Stimulated activated naive B cell treated with anti-CD40 and anti-IgM and Interleukin-4, amounts not matched to agents 10 μg/mL and 1 μg/mL and 100 μg/mL, for 72 hours (primary cell): ENCODE results near the gene COX5A.
"Not testable (repeated sequence)": the region's sequence is repeated elsewhere in the genome, so short reads cannot be mapped to it uniquely, and the experiment has no call there.

Source experiments
- ATAC-seq, 2 donors: fragments of 150-1000 bp; cut with Tn5 transposase; replicated peaks; 2 replicates each; pipeline ENCODE4 v1.10.0; 2021; ENCODE audit warnings: moderate library complexity in 1 of 2
- DNase-seq: peaks from one replicate; pipeline ENCODE4 v3.0.0; 2021
- H3K27ac Mint-ChIP-seq: one replicate; pipeline ENCODE4 v1.8.0; 2022; ENCODE audit warnings: mild to moderate bottlenecking, mixed read lengths
- H3K27me3 Mint-ChIP-seq, 2 donors: one replicate each; pipeline ENCODE4 v1.8.0; 2022; ENCODE audit warnings: mixed read lengths in 2 of 2
- H3K36me3 Mint-ChIP-seq, 2 donors: one replicate each; pipeline ENCODE4 v1.8.0; 2022; ENCODE audit warnings: mixed read lengths in 2 of 2, mild to moderate bottlenecking in 1 of 2
- H3K4me1 Mint-ChIP-seq, 2 donors: one replicate each; pipeline ENCODE4 v1.8.0; 2022; ENCODE audit warnings: mixed read lengths in 2 of 2, mild to moderate bottlenecking in 1 of 2
- H3K4me3 Mint-ChIP-seq, 2 donors: one replicate each; pipeline ENCODE4 v1.8.0; 2022; ENCODE audit warnings: mild to moderate bottlenecking in 2 of 2, mixed read lengths in 2 of 2, moderate library complexity in 1 of 2
- H3K9me3 Mint-ChIP-seq, 2 donors: one replicate each; pipeline ENCODE4 v1.8.0; 2022; ENCODE audit warnings: mixed read lengths in 2 of 2, mild to moderate bottlenecking in 1 of 2

The COX5A gene

DNA sequence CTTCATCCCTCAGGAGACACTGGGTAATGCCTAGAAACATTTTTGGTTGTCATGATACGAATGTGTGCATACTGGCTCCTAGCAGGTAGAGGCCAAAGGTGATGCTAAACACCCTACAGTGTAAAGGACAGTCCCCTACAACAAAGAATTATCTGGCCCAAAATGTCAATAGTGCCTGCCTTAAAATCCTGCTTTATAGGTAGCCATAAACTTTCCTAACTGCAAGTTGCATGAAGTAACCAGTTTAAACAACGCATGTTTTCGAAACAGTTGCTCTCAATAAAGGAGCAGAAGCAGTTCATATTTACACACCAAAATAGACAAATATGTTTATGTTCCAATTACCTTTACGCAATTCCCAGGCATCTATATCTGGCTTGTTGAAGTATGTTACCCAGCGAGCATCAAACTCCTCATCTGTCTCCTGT is 9.1 kb downstream of the COX5A start:
- H3K27ac Mint-ChIP-seq: no peak overlapping the region
- no peaks in the 10 kb centered on the region for H3K27me3 Mint-ChIP-seq
- DNase-seq (no peak), ATAC-seq (no peak)
- peaks cover 9 to 14% of the 10 kb centered on the region in 2 donors for H3K36me3 Mint-ChIP-seq
- no peaks in the 10 kb centered on the region for H3K9me3 Mint-ChIP-seq
- H3K4me3 Mint-ChIP-seq: no peak overlapping the region
- peaks cover 0 to 5% of the 10 kb centered on the region in 2 donors for H3K4me1 Mint-ChIP-seq

DNA sequence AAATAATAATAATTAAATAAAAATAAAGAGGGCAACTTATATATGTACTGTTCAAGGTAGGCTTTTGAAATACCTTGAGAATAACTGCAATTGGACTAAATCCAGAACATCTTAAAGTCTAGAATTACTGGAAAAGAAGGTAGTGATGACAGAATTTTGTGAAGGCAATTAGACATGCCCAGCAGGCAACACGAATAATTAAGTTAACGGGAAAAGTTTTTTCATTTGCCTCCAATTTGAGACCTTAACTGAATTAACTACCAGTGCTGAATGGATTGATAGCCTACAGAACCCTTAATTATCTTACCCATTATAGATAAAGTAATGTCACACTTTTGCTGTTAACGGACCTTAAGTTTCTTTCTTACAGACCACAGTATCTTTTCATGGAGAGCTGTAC is 13.3 kb downstream of the COX5A start:
- DNase-seq: no peak
- H3K27me3 Mint-ChIP-seq: no peaks in the 10 kb centered on the region
- peaks cover 15 to 28% of the 10 kb centered on the region in 2 donors for H3K36me3 Mint-ChIP-seq
- H3K4me1 Mint-ChIP-seq: no peaks in the 10 kb centered on the region
- H3K4me3 Mint-ChIP-seq: no peak overlapping the region
- no peak overlapping the region for H3K27ac Mint-ChIP-seq
- no peak for ATAC-seq
- no peaks in the 10 kb centered on the region for H3K9me3 Mint-ChIP-seq

DNA sequence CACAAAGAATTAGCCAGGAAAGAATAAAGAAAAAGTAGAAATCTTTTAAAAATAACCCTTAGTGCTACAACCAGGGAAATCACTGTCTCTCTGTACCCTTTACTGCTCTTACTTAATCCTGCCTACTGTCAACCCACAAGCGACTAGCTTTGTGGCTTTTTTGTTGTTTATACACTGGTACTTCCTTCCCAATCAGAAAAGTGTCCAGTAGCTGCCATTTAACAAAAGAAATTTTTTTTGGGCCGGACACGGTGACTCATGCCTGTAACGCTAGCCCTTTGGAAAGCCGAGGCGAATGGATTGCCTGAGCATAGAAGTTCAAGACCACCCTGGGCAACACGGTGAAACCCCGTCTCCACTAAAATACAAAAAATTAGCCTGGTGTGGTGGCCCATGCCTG is 17.4 kb downstream of the COX5A start:
- Mint-ChIP-seq H3K9me3 (no peaks in the 10 kb centered on the region), H3K27me3 (no peaks in the 10 kb centered on the region), H3K36me3 (peaks cover 25 to 41% of the 10 kb centered on the region in 2 donors), H3K4me1 (no peaks in the 10 kb centered on the region), H3K27ac (no peak overlapping the region), H3K4me3 (no peak overlapping the region)
- ATAC-seq (no peak), DNase-seq (no peak)

DNA sequence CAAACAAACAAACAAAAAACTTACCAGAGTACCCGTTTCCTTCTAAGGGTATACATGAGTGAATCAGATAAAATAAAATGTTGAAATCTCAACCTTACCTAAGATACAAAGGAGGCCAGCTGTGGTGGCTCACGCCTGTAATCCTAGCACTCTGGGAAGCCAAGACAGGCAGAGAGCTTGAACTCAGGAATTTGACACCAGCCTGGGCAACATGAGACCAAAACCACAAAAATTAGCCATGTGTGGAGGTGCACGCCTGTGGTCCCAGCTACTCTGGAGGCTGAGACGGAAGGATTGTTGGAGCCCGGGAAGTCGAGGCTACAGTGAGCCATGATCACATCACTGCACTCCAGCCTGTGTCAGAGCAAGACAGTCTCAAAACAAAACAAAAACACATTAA is 20.2 kb downstream of the COX5A start:
- Mint-ChIP-seq H3K4me3 (no peak overlapping the region), H3K9me3 (no peaks in the 10 kb centered on the region), H3K27me3 (no peaks in the 10 kb centered on the region), H3K4me1 (no peaks in the 10 kb centered on the region), H3K27ac (no peak overlapping the region), H3K36me3 (peaks cover 37 to 44% of the 10 kb centered on the region in 2 donors)
- ATAC-seq: no peak
- no peak for DNase-seq

DNA sequence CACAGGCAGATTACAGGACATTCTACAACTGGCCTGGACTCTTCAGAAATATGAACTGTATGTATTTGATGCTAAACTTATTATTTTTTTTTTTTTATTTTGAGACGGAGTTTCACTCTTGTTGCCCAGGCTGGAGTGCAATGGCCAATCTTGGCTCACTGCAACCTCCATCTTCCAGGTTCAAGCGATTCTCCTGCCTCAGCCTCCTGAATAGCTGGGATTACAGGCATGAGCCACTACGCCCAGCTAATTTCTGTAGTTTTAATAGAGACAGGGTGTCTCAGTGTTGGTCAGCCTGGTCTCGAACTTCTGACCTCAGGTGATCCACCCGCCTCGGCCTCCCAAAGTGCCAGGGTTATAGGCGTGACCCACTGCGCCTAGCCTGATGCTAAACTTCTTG is 24.1 kb downstream of the COX5A start:
- not testable (repeated sequence) for H3K27ac Mint-ChIP-seq, H3K4me1 Mint-ChIP-seq, ATAC-seq, H3K27me3 Mint-ChIP-seq, H3K9me3 Mint-ChIP-seq, H3K4me3 Mint-ChIP-seq, DNase-seq
- peaks cover 32 to 33% of the 10 kb centered on the region in 2 donors for H3K36me3 Mint-ChIP-seq

DNA sequence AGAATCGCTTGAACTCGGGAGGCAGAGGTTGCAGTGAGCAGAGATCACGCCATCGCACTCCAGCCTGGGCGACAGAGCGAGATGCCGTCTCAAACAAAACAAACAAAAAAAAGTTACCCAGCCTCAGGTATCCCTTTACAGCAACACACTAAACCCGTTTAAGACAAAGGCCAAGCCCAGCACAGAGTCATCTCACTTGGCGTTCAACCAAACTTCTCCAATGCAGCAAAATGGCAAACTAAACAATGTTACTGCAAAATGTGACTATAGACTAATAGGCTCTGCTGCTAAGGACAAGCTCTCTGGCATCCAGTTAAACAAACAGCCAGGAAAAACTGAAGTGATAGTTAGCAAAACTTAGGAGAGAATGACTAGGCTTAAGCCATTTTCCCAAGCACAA is 24.8 kb downstream of the COX5A start:
- no peak overlapping the region for H3K4me3 Mint-ChIP-seq

DNA sequence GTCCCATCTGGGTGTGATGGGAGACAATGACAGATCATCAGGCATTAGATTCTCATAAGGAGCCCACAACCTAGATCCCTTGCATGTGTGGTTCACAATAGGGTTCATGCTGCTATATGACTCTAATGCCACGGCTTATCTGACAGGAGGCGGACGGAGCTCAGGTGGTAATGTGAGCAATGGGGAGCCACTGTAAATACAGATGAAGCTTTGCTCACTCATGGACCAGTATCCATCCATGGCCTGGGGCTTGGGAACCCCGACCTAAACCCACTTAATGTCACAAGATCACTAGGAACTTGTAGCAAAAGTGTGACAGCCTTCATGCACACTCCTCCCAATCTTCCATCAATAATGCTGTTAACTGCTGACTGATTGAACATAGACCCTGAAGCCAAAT is 29.2 kb downstream of the COX5A start:
- ATAC-seq: no peak
- peaks cover 15 to 31% of the 10 kb centered on the region in 2 donors for H3K4me1 Mint-ChIP-seq
- no peaks in the 10 kb centered on the region for H3K27me3 Mint-ChIP-seq
- no peak overlapping the region for H3K27ac Mint-ChIP-seq
- H3K9me3 Mint-ChIP-seq: no peaks in the 10 kb centered on the region
- no peak overlapping the region for H3K4me3 Mint-ChIP-seq
- no peak for DNase-seq
- peaks cover 17 to 32% of the 10 kb centered on the region in 2 donors for H3K36me3 Mint-ChIP-seq

More for the DNA sequence above, 24.8 kb downstream of the COX5A start:
- Mint-ChIP-seq H3K27ac (no peak overlapping the region), H3K4me1 (no peaks in the 10 kb centered on the region), H3K36me3 (peaks cover 27% of the 10 kb centered on the region in 2 donors), H3K9me3 (no peaks in the 10 kb centered on the region), H3K27me3 (no peaks in the 10 kb centered on the region)
- ATAC-seq: no peak
- no peak for DNase-seq

DNA sequence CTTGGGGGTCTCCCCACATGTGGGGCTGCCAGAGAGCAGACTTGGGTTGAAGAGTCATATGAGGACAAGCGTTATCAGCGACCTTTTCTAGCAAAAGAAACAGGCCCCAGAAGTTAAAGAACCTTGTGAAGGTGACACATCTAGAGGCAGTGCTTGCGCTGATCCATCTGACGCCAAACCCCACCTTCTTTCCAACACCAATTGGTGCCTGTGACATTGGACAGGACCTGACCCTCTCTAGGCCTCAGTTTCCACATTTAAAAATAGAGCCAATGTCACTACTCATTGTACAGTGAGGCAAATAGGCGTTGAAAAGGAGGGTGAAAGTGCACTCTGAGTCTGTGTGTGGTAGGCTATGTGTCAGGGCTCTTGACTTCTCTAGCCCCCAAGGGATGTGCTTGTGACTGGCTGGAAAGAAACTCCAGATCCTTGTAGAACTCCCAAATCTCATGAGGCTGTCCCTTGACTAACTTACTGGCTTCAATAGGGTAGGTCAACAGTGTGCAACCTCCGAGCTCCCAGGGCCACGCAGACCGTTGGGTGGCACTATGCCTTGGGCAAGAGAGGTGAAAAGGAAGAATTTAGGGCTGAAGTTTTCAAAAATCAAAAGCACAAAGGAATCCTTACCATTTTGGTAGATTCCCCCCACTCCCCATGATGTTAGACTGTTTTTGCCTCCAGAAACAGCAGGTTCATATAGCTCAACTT is 30.6 kb downstream of the COX5A start:
- Mint-ChIP-seq H3K27ac (peak overlapping the region; percentile 95), H3K4me1 (peaks cover 19 to 36% of the 10 kb centered on the region in 2 donors), H3K36me3 (peaks cover 24 to 38% of the 10 kb centered on the region in 2 donors), H3K9me3 (no peaks in the 10 kb centered on the region), H3K4me3 (peak overlapping the region; percentile 89 to 96), H3K27me3 (no peaks in the 10 kb centered on the region)
- no peak for DNase-seq
- peak; percentile 2 to 9 for ATAC-seq

DNA sequence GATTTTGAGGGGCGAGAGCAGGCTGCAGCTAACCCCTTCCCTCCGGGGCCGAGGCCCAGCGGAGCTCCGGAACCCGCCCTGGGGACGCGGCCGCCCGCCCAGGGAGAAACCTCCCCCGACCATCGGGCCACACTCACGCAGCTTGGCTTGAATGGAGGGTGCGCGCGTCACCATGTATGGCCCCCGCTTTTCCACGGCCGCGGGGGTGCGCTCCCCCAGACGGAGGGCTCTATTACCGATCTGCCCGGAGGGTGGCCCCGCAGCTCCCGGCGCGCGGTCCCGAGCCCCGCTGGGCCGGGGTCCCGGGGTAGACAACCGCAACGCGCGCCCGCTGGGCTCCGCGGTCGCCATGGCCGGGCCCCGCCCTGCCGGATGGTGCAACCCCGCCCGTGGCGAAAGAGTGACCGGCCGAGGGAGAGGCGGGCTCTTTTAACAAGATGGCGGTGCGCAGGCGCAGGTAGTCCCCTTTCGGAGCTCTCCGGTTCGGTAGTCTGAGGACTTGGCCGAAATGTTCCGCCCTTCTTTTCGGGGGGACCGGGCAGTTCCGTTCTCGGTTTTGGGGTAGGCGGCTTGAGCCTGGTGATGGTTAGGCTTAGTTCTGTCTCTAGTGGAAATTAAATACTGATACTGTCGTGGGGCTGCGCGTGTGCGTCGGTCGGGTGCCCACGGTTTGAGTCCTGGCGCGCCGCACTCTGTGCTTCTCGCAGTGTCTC is 31.3 kb downstream of the COX5A start, which contains the start of gene FAM219B:
TSS of gene FAM219B (minus strand) at position 402 of the 713 bp plus-strand sequence. CDS start at position 351, 51 bp downstream.
- H3K27ac Mint-ChIP-seq: peak within 1 kb of the TSS; percentile 95
- no peaks in the 10 kb centered on the region for H3K27me3 Mint-ChIP-seq
- DNase-seq (peak; percentile 86), ATAC-seq (peak; percentile 94 to 95)
- H3K36me3 Mint-ChIP-seq: peaks cover 23 to 37% of the 10 kb centered on the region in 2 donors
- peak within 1 kb of the TSS; percentile 89 to 96 for H3K4me3 Mint-ChIP-seq
- H3K4me1 Mint-ChIP-seq: peaks cover 19 to 43% of the 10 kb centered on the region in 2 donors
- H3K9me3 Mint-ChIP-seq: no peaks in the 10 kb centered on the region

DNA sequence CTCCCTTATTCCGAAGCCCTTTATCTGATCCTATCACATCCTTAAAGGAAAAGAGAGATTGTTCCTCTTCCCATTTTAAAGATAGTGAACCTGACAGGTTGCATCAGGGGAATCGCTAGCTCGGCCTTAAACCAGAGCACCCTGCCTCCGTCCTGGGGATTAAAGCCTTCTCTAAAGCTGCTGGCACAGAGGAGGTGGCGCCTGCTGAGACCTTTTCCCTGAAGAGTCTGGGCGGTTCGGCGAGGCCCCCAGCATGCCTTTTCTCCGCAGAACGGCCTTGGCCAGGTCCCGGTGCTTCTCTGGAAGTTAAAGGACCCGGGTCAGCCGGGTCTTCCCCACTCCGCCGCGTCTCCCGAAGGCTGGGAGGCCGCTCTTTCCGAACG is 31.8 kb downstream of the COX5A start:
- peak overlapping the region; percentile 86 for H3K27ac Mint-ChIP-seq

DNA sequence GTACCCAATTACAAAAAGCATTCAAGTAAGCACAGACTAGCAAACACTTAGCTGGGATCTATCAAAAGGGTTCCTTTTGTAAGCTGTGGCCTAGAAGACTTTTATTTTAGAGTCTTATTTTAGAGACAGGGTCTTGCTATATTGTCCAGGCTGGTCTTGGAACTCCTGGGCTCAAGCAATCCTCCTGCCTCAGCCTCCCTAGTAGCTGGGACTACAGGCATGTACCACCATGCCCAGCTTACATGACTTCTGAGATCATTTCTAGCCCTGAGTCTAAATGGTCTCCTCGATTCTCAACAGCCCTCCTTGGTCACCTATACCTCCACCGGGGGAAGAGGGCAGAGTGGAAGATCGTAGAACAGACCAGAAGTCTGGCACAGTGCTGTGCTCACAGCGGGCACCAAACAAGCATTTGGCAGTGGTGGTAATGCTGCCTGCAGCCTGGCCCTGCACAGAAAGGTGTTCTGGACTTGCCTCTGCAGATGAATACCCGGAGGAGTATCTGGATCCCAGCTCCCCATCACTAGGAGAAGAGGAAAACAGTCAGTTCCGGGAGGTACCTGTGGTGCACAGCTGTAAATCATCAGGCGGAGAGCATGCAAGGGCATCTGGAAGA is 33.6 kb downstream of the COX5A start:
- DNase-seq: no peak
- Mint-ChIP-seq H3K9me3 (no peaks in the 10 kb centered on the region), H3K27ac (no peak overlapping the region), H3K4me3 (peak overlapping the region in 1 of 2 donors; percentile 32), H3K4me1 (peaks cover 19 to 43% of the 10 kb centered on the region in 2 donors), H3K27me3 (no peaks in the 10 kb centered on the region), H3K36me3 (peaks cover 27 to 41% of the 10 kb centered on the region in 2 donors)
- ATAC-seq: no peak

More for the DNA sequence above, 31.8 kb downstream of the COX5A start:
- Mint-ChIP-seq H3K9me3 (no peaks in the 10 kb centered on the region), H3K4me3 (peak overlapping the region; percentile 89 to 96), H3K36me3 (peaks cover 21 to 34% of the 10 kb centered on the region in 2 donors), H3K4me1 (peaks cover 19 to 43% of the 10 kb centered on the region in 2 donors), H3K27me3 (no peaks in the 10 kb centered on the region)
- peak; percentile 37 to 47 for ATAC-seq
- peak; percentile 8 for DNase-seq

DNA sequence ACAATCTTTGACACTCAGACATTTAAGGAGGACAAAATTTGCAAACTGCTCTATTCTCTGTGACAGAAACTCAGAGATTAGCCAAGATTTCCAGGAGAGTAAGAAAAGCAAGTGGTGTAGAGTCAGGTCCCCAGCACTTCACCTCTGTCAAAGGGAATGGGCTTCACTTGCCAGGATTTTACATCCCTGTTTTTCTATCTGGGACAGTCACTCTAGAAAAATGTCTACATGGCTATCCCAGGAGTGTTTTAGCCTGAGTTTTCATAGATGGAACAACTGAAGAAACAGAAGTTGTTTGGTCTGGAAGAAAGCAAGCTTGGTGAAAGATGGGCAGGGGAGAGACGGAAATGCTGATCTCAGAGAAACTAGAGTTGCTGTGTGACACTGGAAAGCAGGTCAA is 34.2 kb downstream of the COX5A start:
- H3K9me3 Mint-ChIP-seq: no peaks in the 10 kb centered on the region
- no peak for ATAC-seq
- H3K27ac Mint-ChIP-seq: no peak overlapping the region
- peaks cover 19 to 43% of the 10 kb centered on the region in 2 donors for H3K4me1 Mint-ChIP-seq
- no peak for DNase-seq
- H3K4me3 Mint-ChIP-seq: no peak overlapping the region
- H3K27me3 Mint-ChIP-seq: no peaks in the 10 kb centered on the region
- peaks cover 27 to 44% of the 10 kb centered on the region in 2 donors for H3K36me3 Mint-ChIP-seq

DNA sequence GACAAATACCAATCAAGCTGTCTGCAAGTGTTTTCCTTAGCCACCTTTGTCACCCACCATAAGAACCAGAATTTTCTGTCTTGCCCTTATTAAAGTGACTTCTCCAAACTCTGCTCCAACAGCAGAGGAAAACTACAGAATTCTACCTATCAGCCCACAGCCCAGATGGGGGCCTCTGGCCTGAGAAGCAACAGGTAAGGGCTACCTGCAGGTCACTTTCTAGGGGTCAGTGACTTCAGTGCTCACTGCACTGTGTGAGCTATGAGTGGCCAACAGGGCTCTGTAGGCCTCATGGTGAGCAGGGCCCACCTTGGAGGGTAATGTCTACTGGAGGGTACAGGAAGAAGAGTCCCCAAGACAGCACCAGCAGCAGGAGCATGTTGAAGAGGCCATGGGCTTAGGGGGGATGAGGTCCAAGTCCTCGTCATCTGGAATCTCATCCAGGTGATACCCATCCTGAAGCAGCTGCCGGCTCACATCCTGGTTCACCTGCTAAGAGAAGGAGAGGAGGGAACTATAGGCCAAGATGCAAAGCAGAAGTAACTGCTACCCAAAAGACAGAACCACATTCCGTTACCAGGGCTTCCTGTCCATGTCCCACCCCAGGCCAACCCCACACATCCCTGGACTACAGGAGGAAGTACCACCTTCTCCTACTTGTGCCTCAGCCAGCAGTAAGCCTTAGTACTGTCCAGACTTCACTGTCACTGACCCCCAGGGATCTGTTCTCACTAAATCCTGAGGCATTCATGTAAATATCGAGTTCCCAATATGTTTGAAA is 35.4 kb downstream of the COX5A start:
- no peak for ATAC-seq

DNA sequence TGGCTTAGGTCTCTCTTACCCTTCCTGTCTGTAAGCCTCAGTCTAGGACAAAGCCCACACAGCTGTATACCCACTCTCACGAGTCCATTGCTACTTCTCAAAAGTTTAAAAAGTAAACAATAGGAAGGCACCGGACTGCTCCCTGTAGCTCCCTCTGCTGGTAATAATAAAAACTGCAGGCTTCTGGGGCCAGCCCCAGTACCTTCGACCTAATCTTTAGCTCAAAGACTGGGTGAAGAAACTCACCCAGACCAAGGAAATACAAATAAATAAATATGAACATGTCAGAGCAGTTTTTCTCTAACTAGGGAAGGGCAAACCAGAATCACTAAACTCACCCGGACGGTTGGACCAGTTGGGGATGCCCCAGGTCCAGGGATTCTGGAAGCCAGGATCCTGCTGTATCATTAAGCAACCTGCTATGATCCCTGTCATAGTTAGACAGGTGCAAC is 36.2 kb downstream of the COX5A start:
- Mint-ChIP-seq H3K4me1 (peaks cover 15 to 33% of the 10 kb centered on the region in 2 donors), H3K27ac (peak overlapping the region; percentile 69), H3K9me3 (no peaks in the 10 kb centered on the region), H3K4me3 (no peak overlapping the region), H3K36me3 (peaks cover 29 to 53% of the 10 kb centered on the region in 2 donors), H3K27me3 (no peaks in the 10 kb centered on the region)
- peak; percentile 46 for DNase-seq
- peak; percentile 52 to 65 for ATAC-seq

More for the DNA sequence above, 35.4 kb downstream of the COX5A start:
- Mint-ChIP-seq H3K4me1 (peaks cover 18 to 40% of the 10 kb centered on the region in 2 donors), H3K27ac (no peak overlapping the region), H3K4me3 (no peak overlapping the region), H3K27me3 (no peaks in the 10 kb centered on the region), H3K9me3 (no peaks in the 10 kb centered on the region), H3K36me3 (peaks cover 29 to 45% of the 10 kb centered on the region in 2 donors)
- no peak for DNase-seq
